Measurements from ENCODE around the gene USP34. TPM values are rescaled to one million over a fixed set of nuclear protein-coding genes. Genes with fewer than 3 reads are reported as not detected.

USP34 gene
- total and polyA plus RNA-seq, 9 of the 15 experiments (the other 6 are each of a cell fraction or from before 2014, with no cell fraction given): 19.8 to 108 (median 67.8) TPM

DNA sequence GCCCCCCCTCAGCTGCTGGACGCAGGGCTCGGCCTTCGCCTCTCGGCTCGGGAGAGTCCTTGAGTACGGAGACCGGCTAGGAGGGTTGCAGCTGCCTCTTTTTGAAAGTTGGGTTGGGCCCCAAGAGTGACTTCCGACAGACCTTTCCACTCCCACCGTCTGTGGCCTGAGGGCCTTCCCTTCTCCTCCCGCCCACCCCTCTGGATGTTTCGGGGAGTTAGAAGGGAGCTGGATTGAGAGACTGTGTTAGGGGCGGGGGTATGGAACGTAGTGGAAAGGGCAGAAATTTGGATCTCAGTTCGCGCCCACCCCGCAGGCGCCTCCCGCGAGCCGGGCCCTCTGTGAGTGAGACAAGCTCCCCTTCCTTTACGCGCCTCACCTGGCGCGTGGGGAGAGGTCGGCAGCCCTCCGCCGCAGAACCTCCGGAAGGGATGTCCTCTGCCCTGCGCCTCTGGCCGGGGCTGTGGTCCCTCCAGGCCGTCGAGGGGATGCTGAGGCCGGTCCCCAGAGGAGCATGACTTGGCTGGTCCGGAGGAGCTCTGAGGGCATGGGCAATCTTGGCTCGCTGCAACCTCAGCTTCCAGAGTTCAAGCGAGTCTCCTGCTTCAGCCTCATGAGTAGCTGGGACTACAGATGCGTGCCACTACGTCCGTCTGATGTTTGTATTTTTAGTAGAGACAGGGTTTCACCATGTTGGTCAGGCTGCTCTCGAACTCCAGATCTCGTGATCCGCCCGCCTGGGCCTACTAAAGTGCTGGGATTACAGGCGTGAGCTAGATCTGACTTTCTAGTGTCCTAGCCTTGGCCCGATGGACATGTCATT lies 292.9 kb downstream of the USP34 start (continued):
- TF ChIP-seq NRF1 (conservative IDR thresholded peaks at IDR 0.05 in 1 of 2, IDR thresholded peaks at IDR 0.05 in 1 of 2) (peak in 1 of 2 experiments; percentile 23; a peak in 1 of 4 replicates), NONO (IDR thresholded peaks at IDR 0.05; ENCODE audit: low read depth in 2 of 2, low read length in 1 of 2) (no peak), CREM (IDR thresholded peaks at IDR 0.05; ENCODE audit: low read depth) (no peak), XRCC4 (IDR thresholded peaks at IDR 0.05; ENCODE audit: extremely low read depth, insufficient read depth, insufficient read length) (no peak), MAZ (CRISPR knock-in tag; conservative IDR thresholded peaks at IDR 0.05 in 1 of 2, IDR thresholded peaks at IDR 0.05 in 1 of 2) (peak in 1 of 2 experiments; percentile 63; a peak in 2 of 4 replicates), ILF3 (IDR thresholded peaks at IDR 0.05; ENCODE audit: borderline replicate concordance) (no peak), FIP1L1 (IDR thresholded peaks at IDR 0.05; ENCODE audit: low read depth, low read length, poor library complexity, severe bottlenecking) (peak; percentile 1), DNMT1 (IDR thresholded peaks at IDR 0.05) (no peak), TOE1 (IDR thresholded peaks at IDR 0.05; ENCODE audit: borderline replicate concordance) (0 out of 2 replicates have a peak, but pooled peaks have one; percentile 41), TOE1 (CRISPR knock-in tag; IDR thresholded peaks at IDR 0.05; ENCODE audit: borderline replicate concordance, low read depth) (no peak), NFE2 (IDR thresholded peaks at IDR 0.05; ENCODE audit: low read depth) (peak; percentile 41; the same call in 1 of the 2 replicates), ZNF699 (CRISPR knock-in tag; IDR thresholded peaks at IDR 0.05; ENCODE audit: insufficient replicate concordance) (no peak), SMARCA4 (IDR thresholded peaks at IDR 0.05) (0 out of 2 replicates have a peak, but pooled peaks have one; percentile 10), TBL1XR1 (IDR thresholded peaks at IDR 0.05; ENCODE audit: low read length in 2 of 2) (no peak), L3MBTL2 (IDR thresholded peaks at IDR 0.05) (peak; percentile 36; the same call in 1 of the 2 replicates), ZNF384 (IDR thresholded peaks at IDR 0.05; ENCODE audit: low read depth, low read length) (no peak), CBX3 (IDR thresholded peaks at IDR 0.05; ENCODE audit: borderline replicate concordance in 1 of 2, low read length in 2 of 2) (no peak)
- TF ChIP-seq, protein P1, sequence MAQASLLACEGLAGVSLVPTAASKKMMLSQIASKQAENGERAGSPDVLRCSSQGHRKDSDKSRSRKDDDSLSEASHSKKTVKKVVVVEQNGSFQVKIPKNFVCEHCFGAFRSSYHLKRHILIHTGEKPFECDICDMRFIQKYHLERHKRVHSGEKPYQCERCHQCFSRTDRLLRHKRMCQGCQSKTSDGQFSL (CRISPR knock-in tag; IDR thresholded peaks at IDR 0.05): peak; percentile 31; the same call in 1 of the 2 replicates
- TF ChIP-seq, protein P1 (tag; IDR thresholded peaks at IDR 0.05): no peak
- TF ChIP-seq, protein P2, sequence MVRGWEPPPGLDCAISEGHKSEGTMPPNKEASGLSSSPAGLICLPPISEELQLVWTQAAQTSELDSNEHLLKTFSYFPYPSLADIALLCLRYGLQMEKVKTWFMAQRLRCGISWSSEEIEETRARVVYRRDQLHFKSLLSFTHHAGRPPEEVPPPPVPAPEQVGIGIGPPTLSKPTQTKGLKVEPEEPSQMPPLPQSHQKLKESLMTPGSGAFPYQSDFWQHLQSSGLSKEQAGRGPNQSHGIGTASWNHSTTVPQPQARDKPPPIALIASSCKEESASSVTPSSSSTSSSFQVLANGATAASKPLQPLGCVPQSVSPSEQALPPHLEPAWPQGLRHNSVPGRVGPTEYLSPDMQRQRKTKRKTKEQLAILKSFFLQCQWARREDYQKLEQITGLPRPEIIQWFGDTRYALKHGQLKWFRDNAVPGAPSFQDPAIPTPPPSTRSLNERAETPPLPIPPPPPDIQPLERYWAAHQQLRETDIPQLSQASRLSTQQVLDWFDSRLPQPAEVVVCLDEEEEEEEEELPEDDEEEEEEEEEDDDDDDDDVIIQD (CRISPR knock-in tag; IDR thresholded peaks at IDR 0.05): peak; percentile 28; the same call in 1 of the 2 replicates
- TF ChIP-seq, protein P3, sequence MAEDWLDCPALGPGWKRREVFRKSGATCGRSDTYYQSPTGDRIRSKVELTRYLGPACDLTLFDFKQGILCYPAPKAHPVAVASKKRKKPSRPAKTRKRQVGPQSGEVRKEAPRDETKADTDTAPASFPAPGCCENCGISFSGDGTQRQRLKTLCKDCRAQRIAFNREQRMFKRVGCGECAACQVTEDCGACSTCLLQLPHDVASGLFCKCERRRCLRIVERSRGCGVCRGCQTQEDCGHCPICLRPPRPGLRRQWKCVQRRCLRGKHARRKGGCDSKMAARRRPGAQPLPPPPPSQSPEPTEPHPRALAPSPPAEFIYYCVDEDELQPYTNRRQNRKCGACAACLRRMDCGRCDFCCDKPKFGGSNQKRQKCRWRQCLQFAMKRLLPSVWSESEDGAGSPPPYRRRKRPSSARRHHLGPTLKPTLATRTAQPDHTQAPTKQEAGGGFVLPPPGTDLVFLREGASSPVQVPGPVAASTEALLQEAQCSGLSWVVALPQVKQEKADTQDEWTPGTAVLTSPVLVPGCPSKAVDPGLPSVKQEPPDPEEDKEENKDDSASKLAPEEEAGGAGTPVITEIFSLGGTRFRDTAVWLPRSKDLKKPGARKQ (CRISPR knock-in tag; IDR thresholded peaks at IDR 0.05): 0 out of 2 replicates have a peak, but pooled peaks have one; percentile 8
- TF ChIP-seq, protein P4, sequence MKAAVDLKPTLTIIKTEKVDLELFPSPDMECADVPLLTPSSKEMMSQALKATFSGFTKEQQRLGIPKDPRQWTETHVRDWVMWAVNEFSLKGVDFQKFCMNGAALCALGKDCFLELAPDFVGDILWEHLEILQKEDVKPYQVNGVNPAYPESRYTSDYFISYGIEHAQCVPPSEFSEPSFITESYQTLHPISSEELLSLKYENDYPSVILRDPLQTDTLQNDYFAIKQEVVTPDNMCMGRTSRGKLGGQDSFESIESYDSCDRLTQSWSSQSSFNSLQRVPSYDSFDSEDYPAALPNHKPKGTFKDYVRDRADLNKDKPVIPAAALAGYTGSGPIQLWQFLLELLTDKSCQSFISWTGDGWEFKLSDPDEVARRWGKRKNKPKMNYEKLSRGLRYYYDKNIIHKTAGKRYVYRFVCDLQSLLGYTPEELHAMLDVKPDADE (conservative IDR thresholded peaks at IDR 0.05; ENCODE audit: control insufficient read depth, low read depth, low read length): 0 out of 2 replicates have a peak, but pooled peaks have one; percentile 36

Data from K562 (cell line).